Measurements from ENCODE around the gene SPACA6. TPM values are rescaled to one million over a fixed set of nuclear protein-coding genes. Genes with fewer than 3 reads are reported as not detected.
A peak's percentile ranks its signal among the peaks of the same experiment; 100 is the strongest.

The SPACA6 gene
- total and polyA plus RNA-seq, 4 donors = 0.92 to 2.5 (median 1.3) TPM

- peak overlapping the region in 1 of 2 donors; percentile 20 for H3K9ac ChIP-seq (ENCODE audit: low read depth in 1 of 2, low read length in 2 of 2)
- no peaks in the 10 kb centered on the region for H3K36me3 ChIP-seq (ENCODE audit: control insufficient read depth in 4 of 4, insufficient read depth in 3 of 4, low read depth in 1 of 4, low read length in 3 of 4)
- 30% methylated on average over 22 of the region's 22 CpGs for WGBS
- H3K27me3 ChIP-seq (ENCODE audit: control insufficient read depth in 4 of 4, insufficient read depth in 4 of 4, low read length in 3 of 4) = peaks cover 0 to 8% (median 2%) of the 10 kb centered on the region in 4 donors
- DNase-seq (ENCODE audit: low spot score) = no peak
- peak overlapping the region; percentile 74 to 75 for H3K27ac ChIP-seq (ENCODE audit: low read depth in 1 of 2, low read length in 2 of 2)
- no peaks in the 10 kb centered on the region for H3K9me3 ChIP-seq (ENCODE audit: control insufficient read depth in 4 of 4, low read length in 3 of 4)
- H3K4me3 ChIP-seq (ENCODE audit: low read depth in 1 of 3, low read length in 3 of 3) = peak overlapping the region in 1 of 3 donors; percentile 1
- peaks cover 0 to 6% (median 1%) of the 10 kb centered on the region in 4 donors for H3K4me1 ChIP-seq (ENCODE audit: control insufficient read depth in 4 of 4, insufficient read depth in 4 of 4, low read length in 3 of 4)
- TF ChIP-seq NR2F2 (IDR thresholded peaks at IDR 0.05) = peak; percentile 31
- no peak for TF ChIP-seq RAD21 (IDR thresholded peaks at IDR 0.05)
These were observed 5.1 kb upstream of the SPACA6 start for GRCh38 chr19:51687791-51688670.

- H3K4me3 ChIP-seq (ENCODE audit: low read depth in 1 of 3, low read length in 3 of 3) = peak overlapping the region in 2 of 3 donors; percentile 30 to 54
- no peaks in the 10 kb centered on the region for H3K36me3 ChIP-seq (ENCODE audit: control insufficient read depth in 4 of 4, insufficient read depth in 3 of 4, low read depth in 1 of 4, low read length in 3 of 4)
- peaks cover 0 to 8% (median 1%) of the 10 kb centered on the region in 4 donors for H3K27me3 ChIP-seq (ENCODE audit: control insufficient read depth in 4 of 4, insufficient read depth in 4 of 4, low read length in 3 of 4)
- H3K9me3 ChIP-seq (ENCODE audit: control insufficient read depth in 4 of 4, low read length in 3 of 4) = no peaks in the 10 kb centered on the region
- no peak for TF ChIP-seq RAD21 (IDR thresholded peaks at IDR 0.05)
- no peak for TF ChIP-seq CTCF (IDR thresholded peaks at IDR 0.05; ENCODE audit: low read depth, low read length, missing input control)
- TF ChIP-seq RXRA (IDR thresholded peaks at IDR 0.05) = no peak
- peak overlapping the region; percentile 47 to 53 for H3K9ac ChIP-seq (ENCODE audit: low read depth in 1 of 2, low read length in 2 of 2)
- peak overlapping the region; percentile 75 to 83 for H3K27ac ChIP-seq (ENCODE audit: low read depth in 1 of 2, low read length in 2 of 2)
- peaks cover 0 to 6% (median 1%) of the 10 kb centered on the region in 4 donors for H3K4me1 ChIP-seq (ENCODE audit: control insufficient read depth in 4 of 4, insufficient read depth in 4 of 4, low read length in 3 of 4)
- DNase-seq (ENCODE audit: low spot score) = peak; percentile 76
- WGBS = 2% methylated on average over 63 of the region's 63 CpGs
These were observed 4.2 kb upstream of the SPACA6 start for GRCh38 chr19:51688671-51689571.

- WGBS = 2% methylated on average over 21 of the region's 21 CpGs
- no peaks in the 10 kb centered on the region for H3K36me3 ChIP-seq (ENCODE audit: control insufficient read depth in 4 of 4, insufficient read depth in 3 of 4, low read depth in 1 of 4, low read length in 3 of 4)
- H3K9ac ChIP-seq (ENCODE audit: low read depth in 1 of 2, low read length in 2 of 2) = peak overlapping the region in 1 of 2 donors; percentile 34
These were observed 3.2 kb upstream of the SPACA6 start for GRCh38 chr19:51689751-51690453.

More at GRCh38 chr19:51689751-51690453, 3.2 kb upstream of the SPACA6 start:
- TF ChIP-seq SP1 (IDR thresholded peaks at IDR 0.05) (no peak), FOXA1 (IDR thresholded peaks at IDR 0.05) (no peak), EGR1 (IDR thresholded peaks at IDR 0.05; ENCODE audit: low read depth in 2 of 2) (no peak), CTCF (IDR thresholded peaks at IDR 0.05; ENCODE audit: low read depth, low read length, missing input control) (no peak), ATF3 (IDR thresholded peaks at IDR 0.05) (no peak), TAF1 (conservative IDR thresholded peaks at IDR 0.05) (no peak)
- no peaks in the 10 kb centered on the region for H3K9me3 ChIP-seq (ENCODE audit: control insufficient read depth in 4 of 4, low read length in 3 of 4)
- H3K27ac ChIP-seq (ENCODE audit: low read depth in 1 of 2, low read length in 2 of 2) = peak overlapping the region; percentile 74 to 81
- H3K4me1 ChIP-seq (ENCODE audit: control insufficient read depth in 4 of 4, insufficient read depth in 4 of 4, low read length in 3 of 4) = peaks cover 0 to 6% (median 1%) of the 10 kb centered on the region in 4 donors
- no peak for DNase-seq (ENCODE audit: low spot score)
- peak overlapping the region; percentile 17 to 54 (median 21) for H3K4me3 ChIP-seq (ENCODE audit: low read depth in 1 of 3, low read length in 3 of 3)
- H3K27me3 ChIP-seq (ENCODE audit: control insufficient read depth in 4 of 4, insufficient read depth in 4 of 4, low read length in 3 of 4) = peaks cover 0 to 8% (median 1%) of the 10 kb centered on the region in 4 donors
